ENCODE measurements around the gene ZNF414.

DNA sequence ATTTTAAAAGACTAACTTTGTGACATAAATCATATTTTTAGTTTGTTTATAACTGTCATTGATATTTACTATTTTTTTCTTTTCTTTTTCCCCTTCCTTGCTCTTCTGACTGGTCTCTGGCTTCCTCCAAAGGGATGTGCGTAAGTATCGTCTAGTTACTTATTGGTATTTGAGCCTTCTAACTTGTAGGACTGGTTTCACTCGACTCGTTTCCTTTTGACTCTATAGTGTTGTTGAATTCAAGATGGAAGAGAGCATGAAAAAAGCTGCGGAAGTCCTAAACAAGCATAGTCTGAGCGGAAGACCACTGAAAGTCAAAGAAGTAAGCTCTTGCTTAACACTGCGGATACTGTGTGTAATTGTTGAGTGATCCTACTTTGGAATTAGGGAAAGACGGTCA, 50.6 kb downstream of the ZNF414 start:
- no peak for TF ChIP-seq POLR2A (IDR thresholded peaks at IDR 0.05)
- TF ChIP-seq, protein P1, sequence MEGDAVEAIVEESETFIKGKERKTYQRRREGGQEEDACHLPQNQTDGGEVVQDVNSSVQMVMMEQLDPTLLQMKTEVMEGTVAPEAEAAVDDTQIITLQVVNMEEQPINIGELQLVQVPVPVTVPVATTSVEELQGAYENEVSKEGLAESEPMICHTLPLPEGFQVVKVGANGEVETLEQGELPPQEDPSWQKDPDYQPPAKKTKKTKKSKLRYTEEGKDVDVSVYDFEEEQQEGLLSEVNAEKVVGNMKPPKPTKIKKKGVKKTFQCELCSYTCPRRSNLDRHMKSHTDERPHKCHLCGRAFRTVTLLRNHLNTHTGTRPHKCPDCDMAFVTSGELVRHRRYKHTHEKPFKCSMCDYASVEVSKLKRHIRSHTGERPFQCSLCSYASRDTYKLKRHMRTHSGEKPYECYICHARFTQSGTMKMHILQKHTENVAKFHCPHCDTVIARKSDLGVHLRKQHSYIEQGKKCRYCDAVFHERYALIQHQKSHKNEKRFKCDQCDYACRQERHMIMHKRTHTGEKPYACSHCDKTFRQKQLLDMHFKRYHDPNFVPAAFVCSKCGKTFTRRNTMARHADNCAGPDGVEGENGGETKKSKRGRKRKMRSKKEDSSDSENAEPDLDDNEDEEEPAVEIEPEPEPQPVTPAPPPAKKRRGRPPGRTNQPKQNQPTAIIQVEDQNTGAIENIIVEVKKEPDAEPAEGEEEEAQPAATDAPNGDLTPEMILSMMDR (IDR thresholded peaks at IDR 0.05), result no peak

All from heart left ventricle (tissue), 13 donors.